ACC112 (cell line): ENCODE results near the gene ANKRD11.
"Not testable (repeated sequence)": the region's sequence is repeated elsewhere in the genome, so short reads cannot be mapped to it uniquely, and the experiment has no call there.

ENCODE experiments used
- H2AFZ ChIP-seq: fragments of 200-600 bp; sonication (generic); one replicate; pipeline ENCODE4 v1.6.0; 2017; ENCODE audit warnings: antibody characterized with exemption, low read length; ENCODE audit not compliant: unreplicated experiment
- H3K27ac ChIP-seq: fragments of 200-600 bp; sonication (generic); 2 replicates; pipeline ENCODE4 v1.5.1; 2014; ENCODE audit warnings: low read depth, mild to moderate bottlenecking, antibody characterized with exemption, low read length, moderate library complexity
- H3K27me3 ChIP-seq: fragments of 200-600 bp; sonication (generic); 2 replicates; pipeline ENCODE4 v1.6.1; 2014; ENCODE audit warnings: mild to moderate bottlenecking, antibody characterized with exemption, low read length, moderate library complexity, mixed read lengths; ENCODE audit not compliant: insufficient read depth
- H3K36me3 ChIP-seq: fragments of 200-600 bp; sonication (generic); 2 replicates; pipeline ENCODE4 v1.6.1; 2016; ENCODE audit warnings: mild to moderate bottlenecking, antibody characterized with exemption, low read length, moderate library complexity, mixed read lengths; ENCODE audit not compliant: insufficient read depth
- H3K4me1 ChIP-seq: fragments of 200-600 bp; sonication (generic); one replicate; pipeline ENCODE4 v1.6.1; 2016; ENCODE audit warnings: low read length, mixed read lengths; ENCODE audit not compliant: insufficient read depth, unreplicated experiment, control insufficient read depth
- H3K4me3 ChIP-seq: fragments of 200-600 bp; sonication (generic); 2 replicates; pipeline ENCODE4 v1.5.1; 2014; ENCODE audit warnings: mild to moderate bottlenecking, low read depth, low read length
- H3K79me2 ChIP-seq: fragments of 200-600 bp; sonication (generic); one replicate; pipeline ENCODE4 v1.6.0; 2016; ENCODE audit warnings: low read length; ENCODE audit not compliant: control insufficient read depth, unreplicated experiment, insufficient read depth

Gene ANKRD11

GRCh38 chr16:89395150-89396142 is 94.9 kb downstream of the ANKRD11 start:
- Histone ChIP-seq H3K4me3 (peak overlapping the region; percentile 37; the same call in 1 of the 2 replicates), H3K27ac (peak overlapping the region; percentile 87), H3K79me2 (peaks cover 82% of the 10 kb centered on the region), H3K27me3 (no peaks in the 10 kb centered on the region), H3K4me1 (peaks cover 21% of the 10 kb centered on the region), H2AFZ (no peak overlapping the region), H3K36me3 (peaks cover 7% of the 10 kb centered on the region; the same call in 1 of the 2 replicates)

- Histone ChIP-seq H3K27me3 (no peaks in the 10 kb centered on the region), H3K27ac (peak overlapping the region; percentile 16; the same call in 1 of the 2 replicates), H3K4me3 (no peak overlapping the region), H3K79me2 (peaks cover 84% of the 10 kb centered on the region), H3K4me1 (peaks cover 21% of the 10 kb centered on the region), H3K36me3 (peaks cover 7% of the 10 kb centered on the region; the same call in 1 of the 2 replicates), H2AFZ (no peak overlapping the region)
These were observed 96.5 kb downstream of the ANKRD11 start for GRCh38 chr16:89393738-89394406.

GRCh38 chr16:89392881-89393737 is 97.3 kb downstream of the ANKRD11 start:
- Histone ChIP-seq H3K4me1 (peaks cover 21% of the 10 kb centered on the region), H3K27me3 (no peaks in the 10 kb centered on the region), H3K36me3 (peaks cover 7% of the 10 kb centered on the region; the same call in 1 of the 2 replicates), H3K27ac (peak overlapping the region; percentile 16; the same call in 1 of the 2 replicates), H3K4me3 (no peak overlapping the region), H2AFZ (no peak overlapping the region), H3K79me2 (peaks cover 85% of the 10 kb centered on the region)

GRCh38 chr16:89390224-89390583 is 100.2 kb downstream of the ANKRD11 start:
- not testable (repeated sequence) for H3K36me3 ChIP-seq, H2AFZ ChIP-seq, H3K27me3 ChIP-seq, H3K27ac ChIP-seq, H3K4me3 ChIP-seq
- Histone ChIP-seq H3K4me1 (peaks cover 14% of the 10 kb centered on the region), H3K79me2 (peaks cover 84% of the 10 kb centered on the region)

GRCh38 chr16:89389504-89390223 is 100.7 kb downstream of the ANKRD11 start:
- not testable (repeated sequence) for H3K27me3 ChIP-seq, H3K27ac ChIP-seq, H2AFZ ChIP-seq, H3K4me3 ChIP-seq, H3K36me3 ChIP-seq
- H3K4me1 ChIP-seq, result peaks cover 10% of the 10 kb centered on the region
- peaks cover 85% of the 10 kb centered on the region for H3K79me2 ChIP-seq

- no peaks in the 10 kb centered on the region for H3K27me3 ChIP-seq
- H3K4me1 ChIP-seq, result peaks cover 3% of the 10 kb centered on the region
- no peak overlapping the region for H3K4me3 ChIP-seq
- no peak overlapping the region for H2AFZ ChIP-seq
- no peak overlapping the region for H3K27ac ChIP-seq
- peaks cover 86% of the 10 kb centered on the region for H3K79me2 ChIP-seq
- peaks cover 7% of the 10 kb centered on the region; the same call in 1 of the 2 replicates for H3K36me3 ChIP-seq
These were observed 101.8 kb downstream of the ANKRD11 start for GRCh38 chr16:89388536-89388935.

GRCh38 chr16:89386306-89387185 is 103.8 kb downstream of the ANKRD11 start:
- peaks cover 9% of the 10 kb centered on the region for H3K4me1 ChIP-seq
- no peak overlapping the region for H3K27ac ChIP-seq

GRCh38 chr16:89385712-89386111 is 104.6 kb downstream of the ANKRD11 start:
- Histone ChIP-seq H3K27me3 (no peaks in the 10 kb centered on the region), H2AFZ (no peak overlapping the region), H3K36me3 (no peaks in the 10 kb centered on the region), H3K4me1 (peaks cover 9% of the 10 kb centered on the region), H3K4me3 (no peak overlapping the region), H3K79me2 (peaks cover 90% of the 10 kb centered on the region), H3K27ac (no peak overlapping the region)

More at GRCh38 chr16:89386306-89387185, 103.8 kb downstream of the ANKRD11 start:
- Histone ChIP-seq H3K4me3 (no peak overlapping the region), H3K79me2 (peaks cover 88% of the 10 kb centered on the region), H2AFZ (no peak overlapping the region), H3K27me3 (no peaks in the 10 kb centered on the region), H3K36me3 (peaks cover 4% of the 10 kb centered on the region; the same call in 1 of the 2 replicates)

- Histone ChIP-seq H3K36me3 (no peaks in the 10 kb centered on the region), H3K4me3 (no peak overlapping the region), H3K79me2 (peaks cover 94% of the 10 kb centered on the region), H3K4me1 (peaks cover 9% of the 10 kb centered on the region), H3K27me3 (no peaks in the 10 kb centered on the region), H2AFZ (no peak overlapping the region), H3K27ac (no peak overlapping the region)
These were observed 106.1 kb downstream of the ANKRD11 start for GRCh38 chr16:89384282-89384681.
